ENCODE results near the gene NSMF. TPM values are rescaled to one million over a fixed set of nuclear protein-coding genes. Genes with fewer than 3 reads are reported as not detected.

NSMF gene
- total and polyA plus RNA-seq, 2 of the 4 experiments (the other 2 are of a cell fraction): 7.7 to 40.9 TPM

- Histone ChIP-seq H2BK5ac (ENCODE audit: low read depth, low read length, poor library complexity, severe bottlenecking) (no peak overlapping the region), H3K27me3 (ENCODE audit: control insufficient read depth, insufficient read depth, low read length) (peaks cover 2% of the 10 kb centered on the region; the same call in 1 of the 2 replicates), H4K20me1 (ENCODE audit: insufficient read depth, low read length) (peaks cover 28% of the 10 kb centered on the region), H2AK9ac (replicated peaks; ENCODE audit: low read depth, low read length, poor library complexity) (peak overlapping the region; percentile 78), H2BK120ac (ENCODE audit: low read depth, low read length) (no peak overlapping the region), H2AK5ac (ENCODE audit: low read depth, low read length) (no peak overlapping the region), H3K9me3 (ENCODE audit: control insufficient read depth, insufficient read depth, low read length) (no peaks in the 10 kb centered on the region), H3K79me1 (ENCODE audit: low read depth in 1 of 2, low read length in 2 of 2) (peaks cover 3 to 28% of the 10 kb centered on the region in 2 experiments; a peak in 3 of 4 replicates), H2AFZ (replicated peaks; ENCODE audit: low read length, poor library complexity) (peak overlapping the region; percentile 49), H3K4me3 (ENCODE audit: insufficient read depth, low read depth, low read length) (no peak overlapping the region), H3K4me1 (ENCODE audit: control insufficient read depth, insufficient read depth, low read length) (peaks cover 18% of the 10 kb centered on the region), H3K4me2 (ENCODE audit: low read depth, low read length) (no peak overlapping the region), H4K8ac (ENCODE audit: low read depth in 2 of 2, low read length in 2 of 2) (no peak overlapping the region), H3K23ac (ENCODE audit: low read depth, low read length) (no peak overlapping the region), H4K5ac (ENCODE audit: low read depth, low read length) (no peak overlapping the region), H3K9me1 (ENCODE audit: insufficient read depth, low read length) (no peaks in the 10 kb centered on the region), H3K18ac (ENCODE audit: low read depth, low read length) (no peak overlapping the region), H3K36me3 (ENCODE audit: control insufficient read depth, insufficient read depth, low read length) (peaks cover 11% of the 10 kb centered on the region), H4K91ac (ENCODE audit: insufficient read depth, low read depth, low read length) (no peak overlapping the region), H3K56ac (ENCODE audit: extremely low read depth, insufficient read depth, low read length) (no peak overlapping the region), H3K14ac (replicated peaks; ENCODE audit: low read depth, low read length) (no peak overlapping the region), H3K4ac (ENCODE audit: low read depth, low read length) (no peak overlapping the region; the same call in 1 of the 2 replicates), H2BK15ac (ENCODE audit: low read depth, low read length) (no peak overlapping the region), H2BK20ac (ENCODE audit: low read depth, low read length) (no peak overlapping the region), H3K27ac (ENCODE audit: insufficient read depth, low read length) (no peak overlapping the region), H3K9ac (ENCODE audit: low read depth, low read length) (no peak overlapping the region)
- no peak for DNase-seq
- WGBS, 2 experiments (ENCODE audit: extremely low coverage in 2 of 2, insufficient read length in 1 of 2): 90% methylated on average over 20 of the region's 31 CpGs; no CpG with 5 or more reads in 1 of the 2 experiments
- ChIA-PET CTCF (no interaction called here), POLR2A (ENCODE audit: unreplicated experiment) (no interaction called here)
- in situ Hi-C loops (cut with MboI; ENCODE audit: low sequenced_read_pairs) (no loop called here), intact Hi-C loops (cut with micrococcal nuclease) (no loop called here), dilution Hi-C loops (cut with HindIII; ENCODE audit: low sequenced_read_pairs, unreplicated experiment) (no loop called here)
- no TSS peak for BruUV-seq (replicated peaks)
- no peak for TF ChIP-seq ELK1 (IDR thresholded peaks at IDR 0.05; ENCODE audit: borderline replicate concordance, low read depth, low read length)
- TF ChIP-seq RCOR1 (IDR thresholded peaks at IDR 0.05; ENCODE audit: insufficient replicate concordance, low read length): no peak
- TF ChIP-seq MAZ (IDR thresholded peaks at IDR 0.05; ENCODE audit: borderline replicate concordance, low read depth, low read length): no peak
- no peak for TF ChIP-seq USF2 (IDR thresholded peaks at IDR 0.05; ENCODE audit: low read depth, low read length)
- TF ChIP-seq SMC3 (IDR thresholded peaks at IDR 0.05; ENCODE audit: low read depth, low read length): no peak
- TF ChIP-seq RAD21 (IDR thresholded peaks at IDR 0.05; ENCODE audit: low read length): no peak
- TF ChIP-seq MXI1 (IDR thresholded peaks at IDR 0.05; ENCODE audit: borderline replicate concordance, low read depth, low read length): no peak
- no peak for TF ChIP-seq MAFK (IDR thresholded peaks at IDR 0.05; ENCODE audit: low read depth, low read length)
- TF ChIP-seq CTCF (conservative IDR thresholded peaks at IDR 0.05; ENCODE audit: low read depth, low read length): no peak
- TF ChIP-seq CEBPB (IDR thresholded peaks at IDR 0.05; ENCODE audit: low read depth, low read length): no peak
- TF ChIP-seq CHD1 (IDR thresholded peaks at IDR 0.05; ENCODE audit: low read depth, low read length): no peak
- TF ChIP-seq NFE2L2 (IDR thresholded peaks at IDR 0.05; ENCODE audit: low read depth, low read length): no peak
- TF ChIP-seq RFX5 (IDR thresholded peaks at IDR 0.05; ENCODE audit: low read depth, low read length): no peak
- no peak for ATAC-seq (ENCODE audit: low read depth)
Observed at GRCh38 chr9:137460363-137461315, 1.5 kb upstream of the NSMF start.

Measured in IMR-90 (cell line).